DND-41 (cell line): ENCODE measurements around the gene ASRGL1.

Experiments used
- ATAC-seq: fragments of 200-7000 bp; cut with Tn5 transposase; 3 replicates; pipeline ENCODE4 v1.9.1; 2021; ENCODE audit warnings: low read depth; ENCODE audit not compliant: insufficient read depth
- DNase-seq: peaks from one replicate; pipeline ENCODE4 v3.0.0-alpha.2; 2020
- H2AFZ ChIP-seq: 2 replicates; pipeline ENCODE4 v1.6.0; 2012; ENCODE audit warnings: low read depth, low read length
- H3K27ac ChIP-seq: 2 replicates; pipeline ENCODE4 v1.5.1; 2012; ENCODE audit warnings: low read length, inconsistent platforms
- H3K27me3 ChIP-seq: fragments of 200-600 bp; sonication (generic); 2 replicates; pipeline ENCODE4 v1.6.0; 2012; ENCODE audit warnings: low read length, mild to moderate bottlenecking, inconsistent platforms; ENCODE audit not compliant: insufficient read depth, poor library complexity
- H3K36me3 ChIP-seq: 2 replicates; pipeline ENCODE4 v1.5.1; 2012; ENCODE audit warnings: low read length, inconsistent platforms; ENCODE audit not compliant: insufficient read depth
- H3K4me1 ChIP-seq: 2 replicates; pipeline ENCODE4 v1.5.1; 2012; ENCODE audit warnings: mild to moderate bottlenecking, low read length; ENCODE audit not compliant: insufficient read depth
- H3K4me2 ChIP-seq: 2 replicates; pipeline ENCODE4 v1.6.0; 2012; ENCODE audit warnings: mild to moderate bottlenecking, moderate library complexity, low read length, inconsistent platforms; ENCODE audit not compliant: insufficient read depth
- H3K4me3 ChIP-seq, 2 experiments: fragments of 200-600 bp in 1 of 2; shearing (Covaris generic) in 1 of 2; 2 replicates each; pipeline ENCODE4 v1.5.1; 2012 to 2016; ENCODE audit warnings: inconsistent platforms in 2 of 2, low read length in 2 of 2, mild to moderate bottlenecking in 2 of 2, low read depth in 1 of 2, moderate library complexity in 1 of 2
- H3K79me2 ChIP-seq: 2 replicates; pipeline ENCODE4 v1.6.0; 2012; ENCODE audit warnings: low read length, inconsistent platforms; ENCODE audit not compliant: insufficient read depth
- H3K9ac ChIP-seq: 2 replicates; pipeline ENCODE4 v1.6.0; 2012; ENCODE audit warnings: low read depth, mild to moderate bottlenecking, inconsistent platforms, low read length, moderate library complexity
- H3K9me3 ChIP-seq: 2 replicates; pipeline ENCODE4 v1.5.1; 2012; ENCODE audit warnings: low read length, moderate library complexity, mild to moderate bottlenecking, inconsistent platforms; ENCODE audit not compliant: insufficient read depth, severe bottlenecking
- H4K20me1 ChIP-seq: 2 replicates; pipeline ENCODE4 v1.6.0; 2012; ENCODE audit warnings: low read length; ENCODE audit not compliant: insufficient read depth
- EZH2 ChIP-seq: IDR thresholded peaks from 3 replicates; pipeline ENCODE4 v1.6.1; 2012; ENCODE audit warnings: borderline replicate concordance, low read depth, mild to moderate bottlenecking, moderate library complexity, low read length, inconsistent platforms; ENCODE audit not compliant: severe bottlenecking
- TF ChIP-seq, protein P1 (sequence below): IDR thresholded peaks from 2 replicates; pipeline ENCODE4 v1.5.1; 2012; ENCODE audit warnings: borderline replicate concordance, low read length, moderate library complexity, mild to moderate bottlenecking; ENCODE audit not compliant: poor library complexity, severe bottlenecking; ENCODE audit errors: extremely low read depth

The ASRGL1 gene

DNA sequence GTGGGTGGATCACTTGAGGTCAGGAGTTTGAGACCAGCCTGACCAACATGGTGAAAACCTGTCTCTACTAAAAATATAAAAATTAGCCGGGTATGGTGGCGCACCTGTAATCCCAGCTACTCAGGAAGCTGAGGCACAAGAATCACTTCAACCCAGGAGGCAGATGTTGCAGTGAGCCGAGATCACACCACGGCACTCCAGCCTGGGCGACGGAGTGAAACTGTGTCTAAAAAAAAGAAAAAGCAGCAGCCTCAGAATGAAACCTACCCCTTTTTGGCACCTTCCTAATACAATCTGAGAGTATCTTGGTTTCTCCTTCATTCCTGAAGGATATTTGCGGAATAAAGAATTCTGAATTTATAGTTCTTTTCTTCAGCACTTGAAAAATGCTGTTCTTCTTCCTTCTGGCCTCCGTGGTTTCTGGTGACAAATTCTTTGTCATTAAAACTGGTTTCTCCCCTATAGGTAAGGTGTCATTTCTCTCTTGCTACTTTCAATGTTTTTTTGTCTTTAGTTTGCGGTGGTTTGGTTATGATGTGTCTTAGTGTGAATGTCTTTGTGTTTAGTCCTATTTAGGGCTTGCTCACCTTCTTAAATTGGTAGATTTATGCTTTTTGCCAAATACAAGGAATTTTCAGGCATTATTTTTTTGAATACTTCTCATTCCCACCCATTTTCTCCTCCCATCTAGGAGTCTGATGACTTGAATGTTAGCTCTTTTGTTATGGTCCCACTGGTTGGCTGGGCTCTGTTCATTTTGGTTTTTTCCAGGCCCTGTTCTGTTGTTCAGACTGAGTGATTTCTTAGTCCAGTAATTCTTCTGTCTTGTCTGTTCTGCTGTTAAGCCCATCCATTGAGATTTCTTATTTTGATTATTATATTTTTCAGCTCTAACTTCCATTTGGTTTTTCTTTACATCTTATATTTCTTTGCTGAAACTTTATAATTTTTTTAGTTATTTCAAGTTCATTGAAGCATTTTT, 15.4 kb downstream of the ASRGL1 start:
- no peak overlapping the region for H3K9ac ChIP-seq
- H3K27me3 ChIP-seq = no peaks in the 10 kb centered on the region
- H3K4me3 ChIP-seq = no peak overlapping the region
- H3K27ac ChIP-seq = no peak overlapping the region
- no peak for ATAC-seq
- H3K4me1 ChIP-seq = no peaks in the 10 kb centered on the region
- no peaks in the 10 kb centered on the region for H3K79me2 ChIP-seq
- no peaks in the 10 kb centered on the region for H4K20me1 ChIP-seq
- H3K9me3 ChIP-seq = no peaks in the 10 kb centered on the region
- no peak overlapping the region for H2AFZ ChIP-seq
- DNase-seq = no peak
- no peak overlapping the region for H3K4me2 ChIP-seq
- no peak for TF ChIP-seq EZH2
- TF ChIP-seq, protein P1, sequence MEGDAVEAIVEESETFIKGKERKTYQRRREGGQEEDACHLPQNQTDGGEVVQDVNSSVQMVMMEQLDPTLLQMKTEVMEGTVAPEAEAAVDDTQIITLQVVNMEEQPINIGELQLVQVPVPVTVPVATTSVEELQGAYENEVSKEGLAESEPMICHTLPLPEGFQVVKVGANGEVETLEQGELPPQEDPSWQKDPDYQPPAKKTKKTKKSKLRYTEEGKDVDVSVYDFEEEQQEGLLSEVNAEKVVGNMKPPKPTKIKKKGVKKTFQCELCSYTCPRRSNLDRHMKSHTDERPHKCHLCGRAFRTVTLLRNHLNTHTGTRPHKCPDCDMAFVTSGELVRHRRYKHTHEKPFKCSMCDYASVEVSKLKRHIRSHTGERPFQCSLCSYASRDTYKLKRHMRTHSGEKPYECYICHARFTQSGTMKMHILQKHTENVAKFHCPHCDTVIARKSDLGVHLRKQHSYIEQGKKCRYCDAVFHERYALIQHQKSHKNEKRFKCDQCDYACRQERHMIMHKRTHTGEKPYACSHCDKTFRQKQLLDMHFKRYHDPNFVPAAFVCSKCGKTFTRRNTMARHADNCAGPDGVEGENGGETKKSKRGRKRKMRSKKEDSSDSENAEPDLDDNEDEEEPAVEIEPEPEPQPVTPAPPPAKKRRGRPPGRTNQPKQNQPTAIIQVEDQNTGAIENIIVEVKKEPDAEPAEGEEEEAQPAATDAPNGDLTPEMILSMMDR = no peak
- no peaks in the 10 kb centered on the region for H3K36me3 ChIP-seq

DNA sequence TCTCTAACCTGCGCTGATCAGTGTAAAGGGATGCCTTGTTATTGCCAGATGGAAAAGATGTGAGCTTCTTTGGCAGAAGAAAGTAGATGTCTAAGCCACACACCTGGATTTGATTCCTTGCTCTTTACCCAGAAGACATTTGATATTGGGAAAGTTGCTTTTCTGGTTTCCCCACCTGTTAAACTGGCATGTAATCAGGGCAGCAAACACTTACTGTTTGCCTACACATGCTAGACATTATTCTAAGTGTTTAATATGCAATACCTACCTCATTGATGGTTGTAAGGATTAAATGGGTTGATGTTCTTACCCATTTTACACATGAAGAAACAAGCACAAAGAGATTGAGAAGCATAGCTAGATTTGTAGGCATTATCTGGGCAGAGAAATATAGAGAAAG, 16.6 kb downstream of the ASRGL1 start:
- no peaks in the 10 kb centered on the region for H3K27me3 ChIP-seq
- H3K4me1 ChIP-seq = no peaks in the 10 kb centered on the region
- no peak for DNase-seq
- ATAC-seq = no peak
- no peak overlapping the region for H3K27ac ChIP-seq
- H4K20me1 ChIP-seq = no peaks in the 10 kb centered on the region
- no peak overlapping the region for H3K4me2 ChIP-seq
- no peaks in the 10 kb centered on the region for H3K79me2 ChIP-seq
- no peak overlapping the region for H3K4me3 ChIP-seq
- H2AFZ ChIP-seq = no peak overlapping the region
- TF ChIP-seq EZH2 = no peak
- TF ChIP-seq, protein P1 = no peak
- no peak overlapping the region for H3K9ac ChIP-seq
- H3K9me3 ChIP-seq = no peaks in the 10 kb centered on the region
- no peaks in the 10 kb centered on the region for H3K36me3 ChIP-seq

DNA sequence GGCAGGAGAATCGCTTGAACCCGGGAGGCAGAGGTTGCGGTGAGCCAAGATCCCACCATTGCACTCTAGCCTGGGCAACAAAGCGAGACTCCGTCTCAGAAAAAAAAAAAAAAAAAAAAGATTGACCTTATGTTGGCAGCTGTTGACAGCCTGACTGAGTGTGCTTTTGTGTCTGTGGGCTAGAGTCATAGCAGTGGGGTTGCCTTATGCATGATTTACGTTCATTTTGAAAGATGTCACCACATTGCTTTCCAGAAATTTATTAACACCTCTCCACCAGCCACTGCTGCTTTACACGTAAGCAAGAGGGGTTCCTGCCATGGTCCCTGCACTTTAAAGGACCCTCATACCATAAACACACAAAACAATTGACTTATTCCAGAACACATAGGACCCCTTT, 21.0 kb downstream of the ASRGL1 start:
- Histone ChIP-seq H3K9me3 (no peaks in the 10 kb centered on the region), H3K79me2 (no peaks in the 10 kb centered on the region), H3K27ac (no peak overlapping the region), H3K4me3 (no peak overlapping the region), H3K36me3 (no peaks in the 10 kb centered on the region), H3K4me2 (no peak overlapping the region), H2AFZ (no peak overlapping the region), H4K20me1 (no peaks in the 10 kb centered on the region), H3K9ac (no peak overlapping the region), H3K4me1 (no peaks in the 10 kb centered on the region), H3K27me3 (no peaks in the 10 kb centered on the region)
- DNase-seq (no peak), ATAC-seq (no peak)
- TF ChIP-seq, protein P1 = no peak
- TF ChIP-seq EZH2 = no peak
